ENCODE results near the gene ITPK1. TPM values are rescaled to one million over a fixed set of nuclear protein-coding genes. Genes with fewer than 3 reads are reported as not detected.

ITPK1 gene
- total RNA-seq, 2 experiments from 2014 or later = 17.8 to 34.7 TPM

DNA sequence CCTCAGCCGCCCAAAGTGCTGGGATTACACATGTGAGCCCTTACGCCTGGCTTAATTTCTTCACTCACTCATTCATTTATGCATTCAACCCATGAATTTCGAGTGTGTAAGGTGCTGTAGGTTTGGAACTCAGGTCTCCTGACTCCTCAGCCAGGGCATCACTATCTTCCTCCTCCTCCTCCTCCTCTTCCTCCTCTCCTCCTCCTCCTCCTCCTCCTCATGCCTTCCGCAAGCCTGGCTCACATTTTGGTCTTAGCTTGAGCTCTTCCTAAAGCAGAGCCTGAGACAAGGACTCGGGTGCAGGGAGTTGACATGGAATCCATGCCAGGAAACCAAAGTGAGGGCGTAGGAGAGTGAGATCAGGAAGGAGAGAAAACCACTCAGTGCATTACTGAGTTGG, 213.5 kb downstream of the ITPK1 start:
- TF ChIP-seq, protein P1, sequence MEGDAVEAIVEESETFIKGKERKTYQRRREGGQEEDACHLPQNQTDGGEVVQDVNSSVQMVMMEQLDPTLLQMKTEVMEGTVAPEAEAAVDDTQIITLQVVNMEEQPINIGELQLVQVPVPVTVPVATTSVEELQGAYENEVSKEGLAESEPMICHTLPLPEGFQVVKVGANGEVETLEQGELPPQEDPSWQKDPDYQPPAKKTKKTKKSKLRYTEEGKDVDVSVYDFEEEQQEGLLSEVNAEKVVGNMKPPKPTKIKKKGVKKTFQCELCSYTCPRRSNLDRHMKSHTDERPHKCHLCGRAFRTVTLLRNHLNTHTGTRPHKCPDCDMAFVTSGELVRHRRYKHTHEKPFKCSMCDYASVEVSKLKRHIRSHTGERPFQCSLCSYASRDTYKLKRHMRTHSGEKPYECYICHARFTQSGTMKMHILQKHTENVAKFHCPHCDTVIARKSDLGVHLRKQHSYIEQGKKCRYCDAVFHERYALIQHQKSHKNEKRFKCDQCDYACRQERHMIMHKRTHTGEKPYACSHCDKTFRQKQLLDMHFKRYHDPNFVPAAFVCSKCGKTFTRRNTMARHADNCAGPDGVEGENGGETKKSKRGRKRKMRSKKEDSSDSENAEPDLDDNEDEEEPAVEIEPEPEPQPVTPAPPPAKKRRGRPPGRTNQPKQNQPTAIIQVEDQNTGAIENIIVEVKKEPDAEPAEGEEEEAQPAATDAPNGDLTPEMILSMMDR (conservative IDR thresholded peaks at IDR 0.05; ENCODE audit: low read length) = no peak
- no peak for TF ChIP-seq EZH2phosphoT487 (IDR thresholded peaks at IDR 0.05; ENCODE audit: borderline replicate concordance, low read depth, low read length)
- Histone ChIP-seq H3K27ac (ENCODE audit: low read depth, low read length, poor library complexity, severe bottlenecking) (no peak overlapping the region), H3K79me2 (ENCODE audit: insufficient read depth, low read depth, low read length) (no peaks in the 10 kb centered on the region), H4K20me1 (ENCODE audit: insufficient read depth, low read length) (no peaks in the 10 kb centered on the region), H3K4me3 (ENCODE audit: low read depth, low read length, poor library complexity, severe bottlenecking) (no peak overlapping the region), H2AFZ (ENCODE audit: low read length) (no peak overlapping the region), H3K36me3 (ENCODE audit: insufficient read depth, low read length) (no peaks in the 10 kb centered on the region), H3K9me2 (ENCODE audit: insufficient read depth, low read length) (no peaks in the 10 kb centered on the region), H3K9me3 (ENCODE audit: low read length) (no peaks in the 10 kb centered on the region), H3K4me1 (ENCODE audit: insufficient read depth, low read length, poor library complexity, severe bottlenecking) (peaks cover 4% of the 10 kb centered on the region), H3K4me2 (ENCODE audit: low read length) (no peak overlapping the region)
- CTCF ChIA-PET (ENCODE audit: unreplicated experiment) = no interaction called here
- BruUV-seq (replicated peaks) = no TSS peak
- intact Hi-C loops (cut with micrococcal nuclease; ENCODE audit: unreplicated experiment) = no loop called here
- POLR2A ChIA-PET = no interaction called here
- no peak for DNase-seq (ENCODE audit: low spot score)

DNA sequence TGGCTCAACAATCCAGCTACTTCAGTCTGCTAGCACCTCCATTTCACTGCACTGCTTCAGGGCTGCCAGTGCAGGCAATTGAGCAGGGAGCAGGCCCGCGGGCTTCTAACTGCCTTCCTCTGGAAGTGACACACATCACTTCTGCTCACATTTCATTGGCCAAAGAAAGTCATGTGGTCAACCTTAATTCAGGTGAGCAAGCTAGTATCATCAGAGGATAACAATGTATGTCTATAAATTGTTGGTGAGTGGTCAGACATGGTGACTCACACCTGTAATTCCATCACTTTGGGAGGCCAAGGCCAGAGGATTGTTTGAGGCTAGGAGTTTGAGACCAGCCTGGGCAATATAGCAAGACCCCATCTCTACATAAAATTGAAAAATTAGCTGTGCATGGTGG, 215.1 kb downstream of the ITPK1 start:
- no peak for TF ChIP-seq EZH2phosphoT487 (IDR thresholded peaks at IDR 0.05; ENCODE audit: borderline replicate concordance, low read depth, low read length)
- TF ChIP-seq, protein P1 (conservative IDR thresholded peaks at IDR 0.05; ENCODE audit: low read length) = no peak
- Histone ChIP-seq H3K9me3 (ENCODE audit: low read length) (no peaks in the 10 kb centered on the region), H2AFZ (ENCODE audit: low read length) (no peak overlapping the region), H3K4me2 (ENCODE audit: low read length) (no peak overlapping the region), H3K27ac (ENCODE audit: low read depth, low read length, poor library complexity, severe bottlenecking) (no peak overlapping the region), H3K79me2 (ENCODE audit: insufficient read depth, low read depth, low read length) (no peaks in the 10 kb centered on the region), H4K20me1 (ENCODE audit: insufficient read depth, low read length) (no peaks in the 10 kb centered on the region), H3K4me3 (ENCODE audit: low read depth, low read length, poor library complexity, severe bottlenecking) (no peak overlapping the region), H3K36me3 (ENCODE audit: insufficient read depth, low read length) (no peaks in the 10 kb centered on the region), H3K4me1 (ENCODE audit: insufficient read depth, low read length, poor library complexity, severe bottlenecking) (peaks cover 4% of the 10 kb centered on the region), H3K9me2 (ENCODE audit: insufficient read depth, low read length) (no peaks in the 10 kb centered on the region)
- ChIA-PET CTCF (ENCODE audit: unreplicated experiment) (no interaction called here), POLR2A (no interaction called here)
- BruUV-seq (replicated peaks) = no TSS peak
- intact Hi-C loops (cut with micrococcal nuclease; ENCODE audit: unreplicated experiment) = no loop called here
- DNase-seq (ENCODE audit: low spot score) = no peak

DNA sequence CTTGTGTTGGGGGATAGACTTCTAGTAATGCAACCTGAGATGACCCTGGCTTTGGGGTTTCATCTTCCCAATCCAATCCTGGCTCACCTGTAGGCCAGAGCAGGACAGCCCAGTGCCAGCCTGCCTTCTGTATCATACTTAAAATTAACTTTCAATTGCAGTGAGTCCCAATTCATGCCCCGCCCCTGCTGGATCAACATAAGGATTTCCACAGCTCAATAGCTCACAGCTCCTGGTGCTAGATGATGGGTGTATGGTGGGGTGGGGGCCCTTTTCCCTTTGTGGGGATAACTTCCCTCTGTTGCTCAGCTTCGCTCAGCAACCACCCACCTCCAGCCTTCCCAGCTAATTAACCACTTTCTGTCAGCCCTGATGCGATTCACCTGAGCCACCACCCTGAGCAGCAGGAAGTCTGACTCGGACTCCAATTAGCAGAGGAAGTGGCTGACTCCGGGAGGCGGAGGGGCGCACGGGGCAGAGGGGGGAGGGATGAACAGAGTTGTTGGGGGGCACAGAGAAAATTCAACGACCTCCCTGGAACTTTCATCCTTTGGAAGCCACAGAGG, 217.1 kb downstream of the ITPK1 start:
- CTCF ChIA-PET (ENCODE audit: unreplicated experiment) = no interaction called here

More for the DNA sequence above, 217.1 kb downstream of the ITPK1 start:
- Histone ChIP-seq H3K4me2 (ENCODE audit: low read length) (no peak overlapping the region), H3K9me3 (ENCODE audit: low read length) (no peaks in the 10 kb centered on the region), H3K36me3 (ENCODE audit: insufficient read depth, low read length) (no peaks in the 10 kb centered on the region), H3K9me2 (ENCODE audit: insufficient read depth, low read length) (no peaks in the 10 kb centered on the region), H3K79me2 (ENCODE audit: insufficient read depth, low read depth, low read length) (no peaks in the 10 kb centered on the region), H2AFZ (ENCODE audit: low read length) (no peak overlapping the region), H4K20me1 (ENCODE audit: insufficient read depth, low read length) (no peaks in the 10 kb centered on the region), H3K4me1 (ENCODE audit: insufficient read depth, low read length, poor library complexity, severe bottlenecking) (peaks cover 4% of the 10 kb centered on the region), H3K4me3 (ENCODE audit: low read depth, low read length, poor library complexity, severe bottlenecking) (no peak overlapping the region), H3K27ac (ENCODE audit: low read depth, low read length, poor library complexity, severe bottlenecking) (no peak overlapping the region)
- TF ChIP-seq, protein P1 (conservative IDR thresholded peaks at IDR 0.05; ENCODE audit: low read length) = no peak
- no peak for TF ChIP-seq EZH2phosphoT487 (IDR thresholded peaks at IDR 0.05; ENCODE audit: borderline replicate concordance, low read depth, low read length)
- intact Hi-C loops (cut with micrococcal nuclease; ENCODE audit: unreplicated experiment) = no loop called here
- no peak for DNase-seq (ENCODE audit: low spot score)
- BruUV-seq (replicated peaks) = no TSS peak
- POLR2A ChIA-PET = no interaction called here

Data from OCI-LY7 (cell line).